CD4-positive, alpha-beta T cell treated with Interleukin-15 for 4 hours (primary cell): Measurements from ENCODE around the gene ZFP64.
"Not testable (repeated sequence)": the region's sequence is repeated elsewhere in the genome, so short reads cannot be mapped to it uniquely, and the experiment has no call there.

Experiments used
- DNase-seq: peaks from one replicate; pipeline ENCODE4 v3.0.0-alpha.2; 2020; ENCODE audit warnings: low spot score

ZFP64 gene

GRCh38 chr20:52204136-52204535 lies 12.6 kb upstream of the ZFP64 start:
- no peak for DNase-seq

GRCh38 chr20:52201395-52201794 lies 9.8 kb upstream of the ZFP64 start:
- no peak for DNase-seq

DNA sequence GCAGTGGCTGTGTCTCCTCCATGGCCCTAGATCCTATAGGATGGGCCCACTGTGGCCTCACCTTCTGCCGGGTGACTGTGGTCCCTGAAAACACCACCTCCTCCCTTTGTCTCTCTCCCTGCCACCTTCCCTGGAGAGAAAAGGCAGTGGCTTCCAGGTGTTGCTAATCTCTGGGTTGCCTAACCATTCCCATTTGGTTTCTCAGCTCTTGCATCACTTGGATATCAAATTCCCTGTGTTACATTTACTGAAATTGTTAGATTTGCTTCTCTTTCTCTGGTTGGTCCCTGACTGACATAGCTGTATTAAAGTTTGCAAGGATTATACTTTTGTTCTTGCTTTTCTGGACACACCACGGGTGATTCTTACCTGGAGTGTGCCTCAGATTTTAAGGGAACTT lies 9.3 kb upstream of the ZFP64 start:
- no peak for DNase-seq

GRCh38 chr20:52196845-52197244 lies 5.3 kb upstream of the ZFP64 start:
- no peak for DNase-seq

DNA sequence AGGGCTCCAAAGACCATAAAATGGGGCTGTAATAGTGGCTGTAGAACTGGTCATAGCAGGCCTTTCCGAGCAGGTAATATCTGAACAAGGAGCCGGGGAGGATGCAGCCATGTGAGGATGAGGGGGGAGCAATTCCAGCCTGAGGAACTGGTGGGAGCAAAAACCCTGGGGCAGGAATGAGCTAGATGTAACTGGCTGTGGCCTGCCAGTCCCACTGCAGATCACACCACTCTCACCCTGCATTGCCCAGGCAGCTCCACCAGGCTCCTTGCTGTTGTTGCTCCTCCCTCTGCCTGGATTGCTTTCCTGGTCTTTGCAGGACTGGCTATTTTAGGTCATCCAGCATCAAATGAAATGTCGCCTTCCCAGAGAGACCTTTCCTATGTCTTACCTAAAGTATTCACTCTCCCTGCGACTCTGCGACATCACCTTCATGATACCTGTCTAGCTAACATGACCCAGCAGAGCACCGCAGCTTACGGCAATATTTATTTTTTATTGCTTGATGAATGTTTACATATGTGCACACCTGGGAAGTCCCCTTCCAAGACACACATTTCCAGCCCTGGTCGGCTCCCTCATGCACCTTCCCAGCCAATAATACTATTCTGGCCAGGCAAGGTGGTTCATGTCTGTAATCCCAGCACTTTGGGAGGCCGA lies 2.4 kb upstream of the ZFP64 start:
- no peak for DNase-seq

DNA sequence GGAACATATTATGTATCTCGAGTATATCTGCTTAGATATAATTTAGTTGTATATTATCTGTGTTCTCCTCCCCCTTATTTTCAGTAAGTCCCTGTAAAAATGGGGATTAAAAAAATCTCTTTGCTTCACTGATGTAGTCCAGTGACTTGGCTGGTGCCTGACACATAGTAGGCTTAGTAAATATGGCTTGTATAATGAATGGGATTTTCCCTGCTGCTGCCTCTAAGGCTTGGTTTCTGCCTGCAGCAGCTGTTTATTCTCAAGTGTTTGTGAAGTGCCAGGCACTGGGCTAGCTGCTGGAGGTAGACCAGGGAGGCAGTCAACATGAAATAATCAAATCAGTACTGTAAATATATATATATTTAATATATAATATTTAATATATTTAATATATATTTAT lies 1.6 kb upstream of the ZFP64 start:
- DNase-seq: no peak

- not testable (repeated sequence) for DNase-seq
Measured at GRCh38 chr20:52192719-52193007, 1.1 kb upstream of the ZFP64 start.

GRCh38 chr20:52191916-52192718 lies 538 bp upstream of the ZFP64 start:
- peak; percentile 12 for DNase-seq

DNA sequence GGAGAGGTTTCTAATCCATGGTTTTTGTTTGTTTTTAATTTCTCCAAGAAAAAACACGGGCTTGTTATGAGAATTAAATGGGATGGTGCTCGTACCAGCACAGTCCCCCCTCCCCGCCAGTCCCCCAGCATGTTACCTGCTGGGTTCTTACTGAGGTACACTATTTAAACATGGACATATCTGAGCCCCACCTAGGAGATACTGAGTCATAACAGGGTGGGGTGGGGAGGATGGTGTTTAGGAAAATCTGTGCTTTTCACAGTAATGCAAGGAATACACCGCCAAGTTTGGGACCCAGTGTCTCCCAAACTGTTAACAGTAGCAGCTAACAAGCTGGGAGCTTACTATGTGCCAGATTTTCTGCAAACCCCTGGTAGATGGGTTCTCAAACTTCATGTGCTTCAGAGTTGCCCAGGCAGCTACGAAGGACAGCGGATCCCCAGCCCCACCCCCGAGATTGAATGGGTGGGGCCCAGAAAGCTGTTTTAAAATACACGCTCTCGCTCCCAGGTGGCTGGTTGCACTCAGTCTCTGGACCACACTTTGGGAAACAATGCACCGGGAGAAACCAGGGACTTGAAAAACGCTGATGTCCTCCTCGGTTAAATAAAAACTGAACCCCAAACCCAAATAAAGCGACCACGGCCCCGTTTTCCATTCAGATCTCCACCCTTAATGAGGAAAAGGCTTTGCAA lies 995 bp downstream of the ZFP64 start:
- DNase-seq: peak; percentile 27

- no peak for DNase-seq
Measured at GRCh38 chr20:52181766-52182165, 9.8 kb downstream of the ZFP64 start.

DNA sequence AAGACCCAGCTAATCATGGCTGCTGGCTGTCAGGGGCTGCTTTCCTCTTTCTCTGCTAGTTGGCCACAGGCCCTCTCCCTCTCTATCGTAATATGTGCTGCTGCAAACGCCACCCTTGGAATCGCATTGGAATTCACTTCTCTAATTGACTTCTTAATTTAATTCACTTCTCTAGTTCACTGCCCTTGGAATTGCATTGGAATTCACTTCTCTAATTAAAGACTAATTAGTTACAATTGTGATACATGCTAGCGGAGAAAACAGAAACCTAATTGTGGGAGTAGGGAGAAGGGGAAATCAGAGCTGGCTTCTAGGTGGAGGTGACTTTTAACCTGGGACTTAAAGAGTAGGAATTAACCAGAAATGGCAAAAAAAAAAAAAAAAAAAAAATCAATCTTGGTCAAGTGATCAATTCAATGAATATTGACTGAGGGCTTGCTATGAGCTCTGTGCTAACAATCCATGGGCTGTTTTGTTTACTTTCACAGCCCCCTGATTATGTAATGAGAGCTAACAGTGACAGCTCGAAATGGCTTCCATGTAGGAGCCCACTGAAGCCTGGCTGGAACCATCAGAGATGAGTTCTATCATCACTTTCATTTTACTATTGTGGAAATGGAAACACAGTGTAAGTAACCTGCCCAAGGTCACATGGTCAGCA lies 11.3 kb downstream of the ZFP64 start:
- no peak for DNase-seq

- no peak for DNase-seq
Measured at GRCh38 chr20:52179331-52180179, 12.0 kb downstream of the ZFP64 start.

DNA sequence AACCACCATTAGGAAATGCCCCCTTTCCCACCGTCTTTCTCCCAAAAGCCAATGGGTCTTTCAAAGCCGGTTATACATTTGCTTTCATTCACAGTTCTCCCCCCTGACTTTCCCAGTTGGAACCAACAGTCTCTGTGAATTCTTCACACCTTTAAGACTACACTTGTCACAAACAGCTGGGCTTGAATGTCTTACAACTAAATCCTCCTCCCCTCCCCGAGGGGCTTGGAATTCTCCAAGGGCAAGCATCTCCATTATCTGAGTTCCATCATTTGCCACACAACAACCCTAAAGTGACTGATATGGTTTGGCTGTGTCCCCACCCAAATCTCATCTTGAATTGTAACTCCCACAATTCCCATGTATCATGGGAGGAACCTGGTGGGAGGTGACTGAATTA lies 12.9 kb downstream of the ZFP64 start:
- no peak for DNase-seq

DNA sequence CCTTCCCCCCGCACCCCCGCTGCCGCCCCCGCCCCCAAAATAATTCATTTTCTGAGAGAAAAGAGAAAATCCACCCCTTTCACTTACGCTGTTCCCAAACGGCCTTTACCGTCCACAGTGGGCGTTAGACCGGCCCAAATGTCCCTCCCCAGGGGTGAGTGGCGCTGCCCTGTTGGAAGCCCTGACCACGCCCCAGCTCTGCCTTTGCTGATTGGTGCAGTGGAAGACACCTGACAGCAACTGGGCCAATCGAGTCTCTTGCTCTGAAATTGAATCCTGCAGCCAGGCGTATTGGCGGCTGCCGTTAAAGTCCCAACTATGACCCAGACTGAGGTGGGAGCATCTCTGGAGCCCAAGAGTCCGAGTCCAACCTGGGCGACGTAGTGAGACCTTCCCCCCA lies 15.7 kb downstream of the ZFP64 start:
- DNase-seq: no peak

- DNase-seq: no peak
Measured at GRCh38 chr20:52172392-52173047, 19.1 kb downstream of the ZFP64 start.

DNA sequence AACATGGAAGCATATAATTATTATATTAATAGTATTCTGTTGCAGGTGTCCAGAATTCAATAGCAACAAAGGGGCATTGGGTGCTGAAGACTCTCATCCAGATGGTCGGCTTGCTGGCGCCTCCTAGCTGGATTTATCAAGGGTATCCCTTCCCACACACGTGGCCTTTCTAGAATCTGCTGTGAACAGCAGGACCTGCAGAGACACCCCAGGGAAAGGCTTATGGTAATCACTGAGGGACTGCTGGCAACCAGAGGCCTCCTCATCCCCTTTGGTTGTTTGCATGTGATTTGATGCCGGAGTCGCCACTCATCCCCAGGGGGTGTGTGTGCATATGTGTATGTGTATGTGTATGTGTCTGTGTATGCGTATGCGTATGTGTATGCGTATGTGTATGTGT lies 20.6 kb downstream of the ZFP64 start:
- no peak for DNase-seq

DNA sequence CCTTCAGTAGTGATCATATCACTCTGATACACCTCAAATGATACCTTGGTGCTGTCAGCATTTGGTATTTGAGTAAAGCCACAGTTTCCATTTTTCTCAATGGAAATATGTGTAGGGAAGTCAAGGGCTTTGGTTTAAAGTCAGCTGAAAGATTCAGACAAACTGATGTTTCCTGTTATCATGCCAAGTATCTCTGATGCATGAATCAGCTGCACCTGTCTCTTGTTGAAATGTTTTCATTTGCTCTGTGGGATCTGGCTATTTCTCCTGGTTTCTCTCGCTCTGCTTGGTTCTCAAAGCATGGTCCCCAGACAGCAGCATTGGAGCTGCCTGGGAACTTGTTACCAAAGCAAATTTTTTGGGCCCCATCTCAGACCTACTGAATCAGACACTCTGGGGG lies 23.5 kb downstream of the ZFP64 start:
- DNase-seq: no peak

GRCh38 chr20:52167232-52167840 lies 24.2 kb downstream of the ZFP64 start:
- DNase-seq: no peak

- DNase-seq: no peak
Measured at GRCh38 chr20:52166150-52166549, 25.4 kb downstream of the ZFP64 start.

- no peak for DNase-seq
Measured at GRCh38 chr20:52160621-52161204, 30.9 kb downstream of the ZFP64 start.
